ENCODE data around the gene SEC14L1. TPM values are rescaled to one million over a fixed set of nuclear protein-coding genes. Genes with fewer than 3 reads are reported as not detected.

SEC14L1 gene
- total and polyA plus RNA-seq, 2 donors from 2014 or later, result 49.2 to 157 TPM

DNA sequence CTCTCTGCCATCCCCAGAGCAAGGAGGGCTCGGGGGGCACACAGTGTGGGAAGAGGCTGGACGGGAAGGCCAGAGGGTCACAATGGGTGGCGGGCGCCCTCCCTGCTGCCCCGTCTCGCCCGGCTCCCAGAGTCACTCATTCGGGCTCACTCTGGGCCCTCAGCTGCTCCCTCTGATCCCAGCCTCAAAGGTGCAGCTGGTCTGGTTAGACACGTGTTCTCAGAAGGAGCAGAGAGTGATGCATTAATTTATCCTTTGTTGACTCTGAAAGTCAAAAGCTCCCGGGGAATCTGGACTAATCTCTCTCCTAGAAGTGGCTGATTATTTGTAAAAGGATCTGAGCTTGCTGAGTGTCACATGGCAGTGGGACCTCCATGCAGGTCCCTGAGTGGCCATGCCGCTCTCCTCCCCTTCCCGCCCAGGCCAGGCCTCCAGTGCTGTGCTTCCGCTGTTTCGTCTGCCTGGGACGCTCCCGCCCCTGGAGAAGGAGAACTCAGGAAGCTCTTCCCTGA lies 87.5 kb downstream of the SEC14L1 start:
- TF ChIP-seq, protein P1, sequence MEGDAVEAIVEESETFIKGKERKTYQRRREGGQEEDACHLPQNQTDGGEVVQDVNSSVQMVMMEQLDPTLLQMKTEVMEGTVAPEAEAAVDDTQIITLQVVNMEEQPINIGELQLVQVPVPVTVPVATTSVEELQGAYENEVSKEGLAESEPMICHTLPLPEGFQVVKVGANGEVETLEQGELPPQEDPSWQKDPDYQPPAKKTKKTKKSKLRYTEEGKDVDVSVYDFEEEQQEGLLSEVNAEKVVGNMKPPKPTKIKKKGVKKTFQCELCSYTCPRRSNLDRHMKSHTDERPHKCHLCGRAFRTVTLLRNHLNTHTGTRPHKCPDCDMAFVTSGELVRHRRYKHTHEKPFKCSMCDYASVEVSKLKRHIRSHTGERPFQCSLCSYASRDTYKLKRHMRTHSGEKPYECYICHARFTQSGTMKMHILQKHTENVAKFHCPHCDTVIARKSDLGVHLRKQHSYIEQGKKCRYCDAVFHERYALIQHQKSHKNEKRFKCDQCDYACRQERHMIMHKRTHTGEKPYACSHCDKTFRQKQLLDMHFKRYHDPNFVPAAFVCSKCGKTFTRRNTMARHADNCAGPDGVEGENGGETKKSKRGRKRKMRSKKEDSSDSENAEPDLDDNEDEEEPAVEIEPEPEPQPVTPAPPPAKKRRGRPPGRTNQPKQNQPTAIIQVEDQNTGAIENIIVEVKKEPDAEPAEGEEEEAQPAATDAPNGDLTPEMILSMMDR (IDR thresholded peaks at IDR 0.05; ENCODE audit: borderline replicate concordance, extremely low read depth, insufficient read depth), result no peak
- DNase-seq (peak in 4 of 5 donors; percentile 54 to 80 (median 68)), FAIRE-seq (no peak)
- Histone ChIP-seq H3K9me3 (ENCODE audit: control insufficient read depth in 2 of 3, insufficient read depth in 1 of 3, low read length in 3 of 3) (no peaks in the 10 kb centered on the region), H3K4me3 (ENCODE audit: low read length in 3 of 3) (no peak overlapping the region), H3K4me1 (ENCODE audit: control insufficient read depth in 2 of 3, insufficient read depth in 2 of 3, low read depth in 1 of 3, low read length in 3 of 3) (no peaks in the 10 kb centered on the region), H3K9ac (ENCODE audit: low read length in 3 of 3) (no peak overlapping the region), H3K27ac (ENCODE audit: low read depth in 2 of 2, low read length in 2 of 2) (peak overlapping the region in 1 of 2 donors; percentile 34), H3K27me3 (ENCODE audit: control insufficient read depth, insufficient read depth, low read length) (no peaks in the 10 kb centered on the region), H3K36me3 (ENCODE audit: control insufficient read depth in 2 of 3, insufficient read depth in 3 of 3, low read length in 3 of 3) (no peaks in the 10 kb centered on the region)
- intact Hi-C loops (cut with DNase I), result no loop called here

DNA sequence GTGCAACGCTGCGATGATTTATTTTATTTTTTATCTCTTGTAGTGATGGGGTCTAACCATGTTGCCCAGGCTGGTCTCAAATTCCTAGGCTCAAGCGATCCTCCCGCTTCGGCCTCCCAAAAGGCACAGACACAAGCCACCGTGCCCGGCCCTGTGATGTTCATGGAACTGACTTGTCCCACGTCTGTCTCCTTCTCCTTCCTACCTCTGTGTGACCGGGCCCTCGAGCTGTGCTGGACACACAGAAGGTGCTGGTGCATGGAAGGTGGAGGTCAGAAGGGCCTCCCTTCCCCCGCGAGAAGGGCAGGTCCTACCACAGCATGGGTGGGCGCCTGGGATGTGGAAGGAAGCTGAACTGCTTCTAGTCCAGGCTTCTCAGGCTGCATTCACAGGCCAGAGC lies 88.0 kb downstream of the SEC14L1 start:
- Histone ChIP-seq H3K36me3 (ENCODE audit: control insufficient read depth in 2 of 3, insufficient read depth in 3 of 3, low read length in 3 of 3) (no peaks in the 10 kb centered on the region), H3K9me3 (ENCODE audit: control insufficient read depth in 2 of 3, insufficient read depth in 1 of 3, low read length in 3 of 3) (no peaks in the 10 kb centered on the region), H3K9ac (ENCODE audit: low read length in 3 of 3) (no peak overlapping the region), H3K4me1 (ENCODE audit: control insufficient read depth in 2 of 3, insufficient read depth in 2 of 3, low read depth in 1 of 3, low read length in 3 of 3) (no peaks in the 10 kb centered on the region), H3K27ac (ENCODE audit: low read depth in 2 of 2, low read length in 2 of 2) (no peak overlapping the region), H3K27me3 (ENCODE audit: control insufficient read depth, insufficient read depth, low read length) (no peaks in the 10 kb centered on the region), H3K4me3 (ENCODE audit: low read length in 3 of 3) (no peak overlapping the region)
- no peak for DNase-seq
- TF ChIP-seq, protein P1 (IDR thresholded peaks at IDR 0.05; ENCODE audit: borderline replicate concordance, extremely low read depth, insufficient read depth), result no peak
- intact Hi-C loops (cut with DNase I), result no loop called here
- no peak for FAIRE-seq

DNA sequence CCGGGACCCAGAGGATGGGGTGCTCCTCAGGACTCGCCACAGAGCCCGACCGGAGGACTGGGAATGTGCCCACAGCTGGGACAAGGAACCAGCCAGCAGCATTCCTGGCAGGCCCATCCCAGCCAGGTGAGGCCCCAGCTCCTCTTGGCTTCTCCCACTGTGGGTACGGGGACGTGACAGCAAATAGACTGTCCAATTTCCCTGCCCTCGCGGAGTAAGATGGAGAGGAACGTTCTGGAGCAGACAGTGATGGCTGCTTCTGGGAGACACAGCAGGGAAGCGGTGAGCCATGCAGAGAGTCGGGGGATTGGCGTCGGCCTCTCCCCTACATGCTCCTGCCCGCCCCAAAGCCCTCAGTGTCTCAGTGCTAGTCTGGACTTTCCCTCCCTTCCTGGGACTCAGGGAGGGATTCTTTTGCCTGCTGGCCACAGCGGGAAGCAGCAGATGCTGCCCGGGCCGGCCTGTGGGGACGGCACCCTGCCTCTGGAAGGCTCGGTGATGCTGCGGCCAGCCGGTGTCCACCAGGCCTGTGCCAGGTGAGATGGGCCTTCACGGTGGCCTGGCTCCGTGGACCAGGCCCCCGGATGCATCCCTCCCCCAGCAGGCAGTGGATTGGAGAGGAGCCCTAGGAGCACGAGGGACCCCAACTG lies 89.1 kb downstream of the SEC14L1 start:
- no peaks in the 10 kb centered on the region for H3K36me3 ChIP-seq (ENCODE audit: control insufficient read depth in 2 of 3, insufficient read depth in 3 of 3, low read length in 3 of 3)
- TF ChIP-seq, protein P1 (IDR thresholded peaks at IDR 0.05; ENCODE audit: borderline replicate concordance, extremely low read depth, insufficient read depth), result no peak
- intact Hi-C loops (cut with DNase I), result no loop called here
- no peak overlapping the region for H3K27ac ChIP-seq (ENCODE audit: low read depth in 2 of 2, low read length in 2 of 2)
- no peak overlapping the region for H3K4me3 ChIP-seq (ENCODE audit: low read length in 3 of 3)
- no peaks in the 10 kb centered on the region for H3K4me1 ChIP-seq (ENCODE audit: control insufficient read depth in 2 of 3, insufficient read depth in 2 of 3, low read depth in 1 of 3, low read length in 3 of 3)
- H3K9ac ChIP-seq (ENCODE audit: low read length in 3 of 3), result no peak overlapping the region
- DNase-seq (no peak), FAIRE-seq (no peak)
- H3K9me3 ChIP-seq (ENCODE audit: control insufficient read depth in 2 of 3, insufficient read depth in 1 of 3, low read length in 3 of 3), result no peaks in the 10 kb centered on the region
- no peaks in the 10 kb centered on the region for H3K27me3 ChIP-seq (ENCODE audit: control insufficient read depth, insufficient read depth, low read length)

Data from kidney (tissue), 14 donors.